NCI-H2196 (cell line): ENCODE data around the gene GYPC.

ENCODE experiments used
- DNase-seq: peaks from one replicate; lab custom pipeline; 2025; ENCODE audit not compliant: unreplicated experiment; lab: John Stamatoyannopoulos, UW

Gene GYPC

DNA sequence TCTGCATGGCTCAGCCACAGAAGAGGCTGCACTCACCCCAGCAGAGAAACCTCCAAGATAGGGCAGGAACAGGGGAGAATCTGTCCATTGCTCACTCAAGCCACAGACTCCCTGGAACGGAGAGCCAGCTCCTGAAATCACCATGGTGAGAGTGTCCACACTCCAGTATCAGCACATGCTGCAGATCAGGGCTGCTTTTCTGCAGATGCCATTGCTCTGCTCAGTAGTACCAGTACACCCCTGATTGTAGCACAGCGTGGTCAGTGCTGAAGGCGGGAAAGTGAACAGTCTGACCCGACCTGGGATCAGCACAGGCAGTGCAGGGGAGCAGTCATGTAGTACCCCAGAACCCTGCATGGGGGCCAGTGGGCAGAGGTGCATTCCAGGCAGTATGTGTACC lies 73.9 kb downstream of the GYPC start:
- DNase-seq, result no peak

DNA sequence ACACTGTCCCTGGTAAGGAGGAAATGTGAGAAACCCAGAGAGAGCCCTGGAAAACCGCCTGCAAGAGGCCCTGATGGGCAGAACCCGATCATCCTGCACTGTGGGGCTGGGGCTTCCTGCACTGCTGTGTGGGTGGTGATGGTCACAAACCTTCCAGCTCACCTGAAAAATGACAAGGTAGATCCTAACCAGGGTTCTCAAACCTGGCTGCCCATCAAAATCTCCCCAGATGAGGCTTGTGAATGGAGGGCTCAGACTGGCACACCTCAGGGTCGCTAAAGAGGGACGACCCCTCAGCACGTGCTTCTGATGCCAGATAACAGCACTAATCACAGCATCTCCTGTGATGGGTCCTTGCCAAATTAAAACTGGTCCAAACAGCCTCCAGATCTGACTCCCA lies 74.7 kb downstream of the GYPC start:
- DNase-seq, result no peak

DNA sequence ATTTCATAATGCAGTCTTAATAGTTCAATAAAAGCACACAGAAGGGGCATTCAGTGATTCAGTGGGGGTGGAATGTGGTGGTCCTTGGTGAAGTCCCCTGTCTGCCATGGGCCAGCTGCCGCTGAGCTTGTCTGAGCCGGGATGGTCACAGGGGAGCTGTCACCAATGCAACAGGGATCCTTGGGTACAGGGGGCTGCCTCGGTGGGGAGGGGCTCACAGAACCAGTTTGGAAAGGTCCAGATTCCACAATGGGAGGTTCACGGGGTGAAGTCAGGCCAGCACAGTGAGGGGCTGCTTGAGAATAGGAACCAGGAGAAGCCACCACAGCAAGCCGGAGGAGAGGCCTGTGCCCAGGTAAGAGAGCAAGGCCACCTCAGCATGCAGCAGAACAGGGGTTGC lies 75.4 kb downstream of the GYPC start:
- no peak for DNase-seq

DNA sequence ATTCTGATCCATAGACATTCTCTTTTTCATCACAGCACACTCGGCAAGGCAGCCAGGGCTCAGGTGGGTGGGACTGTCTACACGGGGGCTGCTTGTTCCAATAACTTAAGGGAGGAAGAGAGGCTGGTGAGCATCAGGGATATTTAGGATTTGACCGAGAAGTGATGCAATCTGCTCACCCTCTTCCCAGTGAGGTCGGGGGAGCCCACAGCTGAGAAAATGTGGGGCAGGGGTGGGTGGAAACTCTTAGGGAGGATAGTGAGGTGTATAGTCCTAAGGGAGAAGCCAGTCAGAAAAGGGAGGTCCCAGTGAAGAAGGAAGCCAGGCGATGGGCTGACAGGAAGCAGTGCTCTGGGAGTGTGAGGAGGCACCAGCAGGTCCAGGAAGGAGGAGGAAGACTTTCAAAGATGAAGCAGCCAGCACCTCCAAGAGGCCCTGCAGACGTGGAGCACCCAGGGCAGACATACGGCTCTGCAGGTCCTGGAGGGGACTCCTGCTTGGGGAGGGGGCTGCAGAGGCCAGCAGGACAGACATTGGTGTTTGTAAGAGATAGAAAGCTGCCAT lies 76.8 kb downstream of the GYPC start:
- no peak for DNase-seq

DNA sequence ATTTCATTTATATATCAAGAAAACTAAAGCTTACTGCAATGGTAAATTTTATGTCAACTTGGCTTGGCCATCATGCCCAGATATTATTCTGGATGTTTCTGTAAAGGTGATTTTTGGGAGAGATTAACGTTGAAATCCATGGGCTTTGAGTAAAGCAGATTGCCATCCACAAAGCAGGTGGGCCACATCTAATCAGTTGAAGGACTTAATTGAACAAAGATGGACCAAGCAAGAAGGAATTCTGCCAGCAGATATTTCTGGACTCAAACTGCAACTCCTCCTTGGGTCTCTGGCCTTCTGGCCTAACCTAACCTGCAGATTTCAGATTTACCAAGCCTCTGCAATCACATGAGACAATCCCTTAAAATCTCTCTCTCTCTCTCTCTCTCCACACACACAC lies 77.8 kb downstream of the GYPC start:
- DNase-seq, result no peak

DNA sequence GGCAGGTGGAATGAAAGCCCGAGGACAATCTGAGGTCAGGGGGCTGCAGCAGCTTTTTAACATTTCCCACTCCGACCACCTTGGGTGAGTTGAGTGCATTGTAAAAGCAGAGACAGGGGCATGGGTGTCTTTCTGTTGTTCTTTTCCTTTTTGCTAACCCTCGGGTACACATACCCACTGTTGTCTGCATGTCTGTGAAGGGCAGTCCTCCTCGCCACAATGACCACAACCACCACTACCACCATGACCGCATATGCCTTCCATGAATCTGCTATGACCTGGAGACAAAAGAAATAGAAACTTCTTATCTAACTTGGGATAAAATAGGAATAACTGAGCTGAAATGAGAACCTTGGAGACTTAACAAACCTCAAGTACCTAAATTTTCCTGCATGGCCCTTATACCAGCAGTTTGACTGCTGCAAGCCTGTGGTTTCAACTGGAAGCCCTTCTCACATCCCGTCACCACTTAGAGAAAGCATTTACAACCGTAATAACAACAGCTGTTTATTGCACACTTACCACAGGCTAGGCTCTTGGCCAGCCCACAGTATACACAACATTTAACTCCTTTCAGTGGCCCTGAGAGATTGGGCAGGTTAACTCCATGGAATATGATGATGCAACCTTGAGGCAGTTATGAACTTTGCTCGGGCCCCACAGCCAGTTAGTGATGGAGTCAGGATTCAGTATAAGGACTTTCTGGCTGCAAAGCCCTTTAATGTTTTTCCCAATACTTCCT lies 80.3 kb downstream of the GYPC start:
- DNase-seq, result no peak

DNA sequence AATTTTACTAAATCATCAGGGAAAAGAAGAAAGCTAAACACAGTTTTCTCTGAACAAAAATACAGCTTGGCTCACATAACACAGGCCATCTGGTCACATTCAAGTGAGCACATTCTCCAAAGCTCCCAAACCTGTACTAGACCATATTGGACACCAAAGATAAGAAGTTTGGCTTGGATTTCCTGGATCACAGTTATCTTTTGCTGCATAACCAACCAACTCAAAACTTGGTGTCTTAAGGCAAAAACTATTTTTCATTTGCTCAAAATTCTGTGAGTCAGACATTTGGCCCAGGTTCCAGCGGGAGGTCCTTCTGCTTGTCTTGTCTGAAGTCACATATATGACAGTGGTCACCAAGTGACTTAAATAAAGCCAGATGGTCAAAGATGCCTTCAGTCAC lies 83.2 kb downstream of the GYPC start:
- DNase-seq, result no peak

DNA sequence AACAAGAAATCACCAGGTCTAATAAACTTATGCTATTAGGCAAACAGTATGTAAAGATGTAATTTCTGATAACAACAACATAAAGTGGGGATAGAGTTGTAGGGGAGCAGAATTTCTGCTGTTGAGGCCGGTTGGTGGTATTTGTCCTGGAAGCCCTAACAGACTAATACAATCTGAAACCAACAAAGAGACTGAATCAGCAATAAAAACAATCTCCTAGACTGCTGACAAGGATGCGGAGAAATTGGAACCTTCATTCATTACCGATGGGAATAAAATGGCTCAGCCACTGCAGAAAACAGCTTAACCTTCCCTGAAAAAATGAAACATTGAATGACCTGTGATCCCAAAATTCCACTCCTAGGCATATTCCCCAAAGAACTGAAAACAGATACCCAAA lies 88.7 kb downstream of the GYPC start:
- no peak for DNase-seq
